Stomach (tissue), 9 donors: ENCODE measurements around the gene BAZ2A. TPM values are rescaled to one million over a fixed set of nuclear protein-coding genes. Genes with fewer than 3 reads are reported as not detected.

ENCODE experiments used
- DNase-seq, 2 donors: peaks; one replicate each; pipeline versions ENCODE4 v3.0.0 to v3.0.0-alpha.2; 2013 to 2019
- H3K27ac ChIP-seq, 5 donors: fragments of 200-600 bp in 4 of 5; sonication (generic) in 4 of 5; one replicate each; pipeline ENCODE4 v1.5.1; 2013 to 2019; ENCODE audit warnings: mild to moderate bottlenecking in 1 of 5, moderate library complexity in 1 of 5
- H3K27me3 ChIP-seq, 3 donors: fragments of 200-600 bp; sonication (generic); one replicate each; pipeline ENCODE4 v1.5.1; 2017 to 2019; ENCODE audit warnings: mixed run types in 1 of 3
- H3K36me3 ChIP-seq, 4 donors: fragments of 200-600 bp; sonication (generic); 1 replicate in 3 of 4; 2 replicates in 1 of 4; pipeline ENCODE4 v1.5.1; 2016 to 2019
- H3K4me1 ChIP-seq, 4 donors: fragments of 200-600 bp; sonication (generic); one replicate each; pipeline ENCODE4 v1.5.1; 2016 to 2019
- H3K4me3 ChIP-seq, 4 donors: fragments of 200-600 bp; sonication (generic) in 3 of 4; one replicate each; pipeline ENCODE4 v1.5.1; 2016 to 2019; ENCODE audit warnings: mild to moderate bottlenecking in 1 of 4
- H3K9me3 ChIP-seq, 4 donors: fragments of 200-600 bp; sonication (generic); one replicate each; pipeline ENCODE4 v1.5.1; 2016 to 2019
- EP300 ChIP-seq: sonication (generic); formaldehyde crosslinking; IDR thresholded peaks from one replicate; pipeline ENCODE4 v1.6.1; 2017; ENCODE audit warnings: antibody characterized with exemption
- POLR2A ChIP-seq, 4 donors: fragments of 450-650 bp; IDR thresholded peaks; one replicate each; pipeline ENCODE4 v1.6.1; 2016; ENCODE audit warnings: antibody characterized with exemption in 4 of 4, control low read depth in 2 of 4, mild to moderate bottlenecking in 1 of 4, moderate library complexity in 1 of 4
- POLR2AphosphoS5 ChIP-seq, 3 donors: sonication (generic); formaldehyde crosslinking; IDR thresholded peaks; one replicate each; pipeline ENCODE4 v1.6.1; 2016; ENCODE audit warnings: antibody characterized with exemption in 3 of 3
- WGBS, 5 donors: extraction: QIAGEN DNeasy Blood & Tissue Kit in 3 of 5; methylation state at CpG; one replicate each; pipeline versions ENCODE4 v1.1.5 to v1.1.7; 2013 to 2018; 5-methylcytosine and 5-hydroxymethylcytosine counted together
- intact Hi-C: fragments of 100-400 bp; cut with DNase I; formaldehyde crosslinking; loops from one replicate; pipeline ENCODE4 v1.15.1; 2023; ENCODE audit warnings: low total_unique reads
- polyA plus RNA-seq, 3 donors: library from polyadenylated mRNA; stranded (reverse); fragments of 200-250 nt; gene quantifications; one replicate each; pipeline ENCODE4 v1.2.3, GENCODE V29; 2013
- total RNA-seq, 5 donors: library from RNA; depleted of rRNA; stranded (reverse); fragments of >200 nt; gene quantifications; one replicate each; pipeline versions ENCODE4 v1.1.0 to v1.2.3, GENCODE V29; 2014 to 2016
- TF ChIP-seq, protein P1 (sequence below), 7 experiments: fragments of 450-650 bp in 4 of 7; fragments of 200-600 bp in 3 of 7; sonication (generic) in 3 of 7; IDR thresholded peaks; one replicate each; pipeline ENCODE4 v1.5.1; 2016 to 2019; ENCODE audit warnings: antibody characterized with exemption in 7 of 7, control low read depth in 2 of 7, mild to moderate bottlenecking in 1 of 7
- donor health status: healthy with polysubstance abuse.
- donor health status: Bipolar disorder and iron deficiency.
- donor health status: healthy.

BAZ2A gene
- total and polyA plus RNA-seq, 8 donors, result 9.5 to 158 (median 75.5) TPM

DNA sequence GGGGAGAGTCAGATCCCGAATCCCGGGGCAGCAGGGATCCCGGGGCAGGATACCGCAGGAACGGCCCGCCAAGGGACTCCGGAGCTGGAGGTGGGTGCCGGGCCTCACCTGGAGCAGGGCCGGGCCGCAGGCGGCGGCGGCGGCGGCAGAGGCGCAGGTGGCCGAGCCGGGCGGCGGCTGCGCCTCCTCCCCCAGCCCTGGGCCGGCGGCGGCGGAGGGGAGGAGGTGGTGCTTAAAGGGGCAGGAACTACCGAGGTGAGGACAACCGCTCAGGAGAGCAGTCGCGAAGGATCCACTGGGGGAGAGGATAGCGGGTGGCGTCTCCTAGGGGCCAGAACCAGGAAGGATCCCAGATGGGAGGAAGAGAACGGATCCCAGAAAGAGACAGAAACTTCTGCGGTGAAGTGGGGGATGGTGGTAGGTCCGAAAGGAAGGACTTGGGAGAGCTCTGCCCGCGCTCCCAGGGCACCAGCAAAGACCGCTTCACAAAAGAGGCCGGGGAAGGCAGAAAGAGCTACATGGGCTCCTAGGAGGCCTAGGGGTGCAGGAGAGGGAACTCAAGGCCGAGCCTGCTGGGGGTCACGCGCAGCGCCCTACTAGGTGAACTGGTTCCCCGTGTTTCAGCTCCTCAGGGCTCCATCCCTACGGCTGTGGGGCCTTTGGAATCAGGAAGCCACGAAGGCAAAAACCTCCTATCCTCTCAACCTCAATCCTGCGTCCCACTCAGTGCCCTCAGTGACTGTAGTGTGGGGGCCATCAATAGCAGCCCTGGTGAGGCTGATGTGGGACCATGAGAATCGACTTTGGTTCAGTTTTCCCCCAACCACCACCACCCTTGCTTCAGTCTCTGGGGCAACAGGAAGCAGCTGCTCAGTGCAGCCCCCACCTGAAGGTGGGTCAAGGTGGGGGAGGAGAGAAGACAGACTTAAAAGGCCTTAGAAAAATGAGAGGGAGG lies 5.0 kb upstream of the BAZ2A start:
- H3K9me3 ChIP-seq, result no peaks in the 10 kb centered on the region
- TF ChIP-seq, protein P1, sequence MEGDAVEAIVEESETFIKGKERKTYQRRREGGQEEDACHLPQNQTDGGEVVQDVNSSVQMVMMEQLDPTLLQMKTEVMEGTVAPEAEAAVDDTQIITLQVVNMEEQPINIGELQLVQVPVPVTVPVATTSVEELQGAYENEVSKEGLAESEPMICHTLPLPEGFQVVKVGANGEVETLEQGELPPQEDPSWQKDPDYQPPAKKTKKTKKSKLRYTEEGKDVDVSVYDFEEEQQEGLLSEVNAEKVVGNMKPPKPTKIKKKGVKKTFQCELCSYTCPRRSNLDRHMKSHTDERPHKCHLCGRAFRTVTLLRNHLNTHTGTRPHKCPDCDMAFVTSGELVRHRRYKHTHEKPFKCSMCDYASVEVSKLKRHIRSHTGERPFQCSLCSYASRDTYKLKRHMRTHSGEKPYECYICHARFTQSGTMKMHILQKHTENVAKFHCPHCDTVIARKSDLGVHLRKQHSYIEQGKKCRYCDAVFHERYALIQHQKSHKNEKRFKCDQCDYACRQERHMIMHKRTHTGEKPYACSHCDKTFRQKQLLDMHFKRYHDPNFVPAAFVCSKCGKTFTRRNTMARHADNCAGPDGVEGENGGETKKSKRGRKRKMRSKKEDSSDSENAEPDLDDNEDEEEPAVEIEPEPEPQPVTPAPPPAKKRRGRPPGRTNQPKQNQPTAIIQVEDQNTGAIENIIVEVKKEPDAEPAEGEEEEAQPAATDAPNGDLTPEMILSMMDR (IDR thresholded peaks at IDR 0.05), result peak in 1 of 7 experiments; percentile 21
- TF ChIP-seq EP300, result no peak
- TF ChIP-seq POLR2AphosphoS5 (IDR thresholded peaks at IDR 0.05), result peak in 2 of 3 donors; percentile 75 to 83
- WGBS, 5 donors, result 1% methylated on average over 22 to 47 of the region's 47 CpGs
- peaks cover 49 to 89% (median 71%) of the 10 kb centered on the region in 4 donors for H3K4me1 ChIP-seq
- peak overlapping the region; percentile 89 to 96 (median 95) for H3K27ac ChIP-seq
- no peaks in the 10 kb centered on the region for H3K27me3 ChIP-seq
- peak overlapping the region; percentile 80 to 95 (median 86) for H3K4me3 ChIP-seq
- intact Hi-C loops, result loop anchor here (10.0 kb wide), 1 partner anchor 50 kb away; the partner anchor contains the start of gene PTGES3
- DNase-seq, result peak; percentile 80 to 91
- H3K36me3 ChIP-seq, result peaks cover 26 to 28% (median 27%) of the 10 kb centered on the region in 4 donors

DNA sequence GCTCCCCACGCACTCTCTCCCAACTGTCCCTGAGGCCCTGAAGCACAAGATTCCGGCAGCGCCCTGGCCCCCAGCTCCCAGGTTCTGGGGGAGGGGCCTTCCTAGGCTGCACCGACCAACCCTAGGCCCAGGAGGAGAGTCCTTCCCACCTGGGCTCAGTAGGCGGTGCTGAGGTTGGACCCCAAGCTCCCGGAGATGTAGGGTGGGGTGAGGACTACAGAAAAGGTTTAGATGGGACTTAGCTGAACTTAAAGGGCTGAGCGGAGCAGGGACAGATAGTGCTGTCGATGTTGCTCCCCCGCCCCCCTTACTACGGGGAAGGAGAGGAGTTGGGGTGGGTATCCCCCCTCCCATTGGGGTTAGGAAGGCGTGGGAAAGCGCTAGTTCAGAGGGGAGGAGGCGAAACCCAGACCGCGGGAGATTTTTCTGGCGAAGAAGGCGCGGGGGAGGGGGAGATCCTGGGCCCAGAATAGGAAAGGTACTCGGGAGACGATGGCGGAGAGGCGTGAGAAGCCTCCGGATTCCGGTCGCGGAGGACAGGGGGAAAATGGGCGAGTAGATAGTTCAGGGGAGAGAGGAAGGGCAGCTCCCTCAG lies 4.2 kb upstream of the BAZ2A start:
- TF ChIP-seq, protein P1 (IDR thresholded peaks at IDR 0.05), result no peak
- peak in 1 of 3 donors; percentile 51 for TF ChIP-seq POLR2AphosphoS5 (IDR thresholded peaks at IDR 0.05)
- no peak for TF ChIP-seq EP300
- peak in 1 of 4 donors; percentile 23 for TF ChIP-seq POLR2A (IDR thresholded peaks at IDR 0.05)
- Histone ChIP-seq H3K36me3 (peaks cover 18 to 20% (median 19%) of the 10 kb centered on the region in 4 donors), H3K4me1 (peaks cover 49 to 85% (median 71%) of the 10 kb centered on the region in 4 donors), H3K4me3 (peak overlapping the region; percentile 80 to 95 (median 86)), H3K27ac (peak overlapping the region; percentile 89 to 96 (median 95)), H3K9me3 (no peaks in the 10 kb centered on the region), H3K27me3 (no peaks in the 10 kb centered on the region)
- DNase-seq, result peak; percentile 77 to 90
- intact Hi-C loops, result loop anchor here (10.0 kb wide), 1 partner anchor 50 kb away; the partner anchor contains the start of gene PTGES3
- 1 to 4% (median 2%) methylated on average over 24 to 27 of the region's 27 CpGs for WGBS, 5 donors

GRCh38 chr12:56633468-56634241 lies 3.5 kb upstream of the BAZ2A start:
- WGBS, 5 donors, result 34 to 45% (median 42%) methylated on average over 12 of the region's 12 CpGs
- no peak for TF ChIP-seq EP300
- TF ChIP-seq POLR2AphosphoS5 (IDR thresholded peaks at IDR 0.05), result no peak
- TF ChIP-seq, protein P1 (IDR thresholded peaks at IDR 0.05), result no peak
- no peak for TF ChIP-seq POLR2A (IDR thresholded peaks at IDR 0.05)
- peak in 1 of 2 donors; percentile 15 for DNase-seq
- no peaks in the 10 kb centered on the region for H3K27me3 ChIP-seq
- H3K27ac ChIP-seq, result peak overlapping the region; percentile 89 to 96 (median 95)
- no peaks in the 10 kb centered on the region for H3K9me3 ChIP-seq
- H3K4me3 ChIP-seq, result peak overlapping the region; percentile 80 to 95 (median 86)
- intact Hi-C loops, result loop anchor here (10.0 kb wide), 1 partner anchor 51 kb away; the partner anchor contains the start of gene PTGES3
- H3K36me3 ChIP-seq, result peaks cover 11 to 13% (median 12%) of the 10 kb centered on the region in 4 donors
- H3K4me1 ChIP-seq, result peaks cover 49 to 81% (median 72%) of the 10 kb centered on the region in 4 donors
